HG03039 (cell line): Measurements from ENCODE around the gene GAA.
A peak's percentile ranks its signal among the peaks of the same experiment; 100 is the strongest.
"Not testable (repeated sequence)": the region's sequence is repeated elsewhere in the genome, so short reads cannot be mapped to it uniquely, and the experiment has no call there.

Source experiments
- ATAC-seq: cut with Tn5 transposase; IDR thresholded peaks from one replicate; pipeline ENCODE4 v1.9.1; 2021; ENCODE audit warnings: mild to moderate bottlenecking, moderate library complexity; ENCODE audit not compliant: unreplicated experiment

GAA gene

DNA sequence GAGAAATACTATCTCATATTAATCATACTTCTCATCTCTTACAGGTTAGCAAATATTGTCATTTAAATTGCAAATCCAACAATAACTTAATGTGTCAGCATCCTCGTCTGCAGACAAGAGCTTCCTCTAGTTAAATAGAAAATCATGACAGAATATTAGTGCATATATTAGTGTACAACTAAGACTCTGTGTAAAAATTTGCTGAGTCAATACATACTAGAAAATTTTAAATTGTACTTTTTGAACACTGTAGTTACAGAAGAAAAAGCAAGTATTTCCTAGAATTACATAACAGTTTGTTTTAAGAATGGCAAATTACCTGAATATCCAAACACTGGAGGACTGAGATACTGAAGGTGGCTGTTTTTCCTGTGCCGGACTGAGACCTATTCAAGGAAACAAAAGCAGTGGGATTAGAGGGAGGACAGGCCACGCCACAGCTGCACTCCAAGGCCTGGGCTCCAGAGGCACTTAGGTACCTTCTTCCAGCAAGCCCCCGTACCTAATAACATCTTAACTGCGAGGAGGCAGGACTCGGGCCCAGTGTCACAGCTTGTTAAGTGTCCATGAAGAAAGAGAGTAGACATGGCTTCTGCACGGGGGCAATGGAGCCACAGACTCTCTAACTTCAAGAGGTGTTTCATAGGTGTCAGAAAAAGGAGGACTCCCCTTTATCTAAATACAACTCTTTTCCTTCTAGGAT is 40.2 kb downstream of the GAA start:
- ATAC-seq, result no peak

GRCh38 chr17:80142929-80143328 is 41.5 kb downstream of the GAA start:
- ATAC-seq, result no peak

- ATAC-seq, result no peak
Observed at GRCh38 chr17:80145076-80146075, 44.0 kb downstream of the GAA start.

GRCh38 chr17:80146121-80147034 is 45.0 kb downstream of the GAA start:
- peak; percentile 19 for ATAC-seq

DNA sequence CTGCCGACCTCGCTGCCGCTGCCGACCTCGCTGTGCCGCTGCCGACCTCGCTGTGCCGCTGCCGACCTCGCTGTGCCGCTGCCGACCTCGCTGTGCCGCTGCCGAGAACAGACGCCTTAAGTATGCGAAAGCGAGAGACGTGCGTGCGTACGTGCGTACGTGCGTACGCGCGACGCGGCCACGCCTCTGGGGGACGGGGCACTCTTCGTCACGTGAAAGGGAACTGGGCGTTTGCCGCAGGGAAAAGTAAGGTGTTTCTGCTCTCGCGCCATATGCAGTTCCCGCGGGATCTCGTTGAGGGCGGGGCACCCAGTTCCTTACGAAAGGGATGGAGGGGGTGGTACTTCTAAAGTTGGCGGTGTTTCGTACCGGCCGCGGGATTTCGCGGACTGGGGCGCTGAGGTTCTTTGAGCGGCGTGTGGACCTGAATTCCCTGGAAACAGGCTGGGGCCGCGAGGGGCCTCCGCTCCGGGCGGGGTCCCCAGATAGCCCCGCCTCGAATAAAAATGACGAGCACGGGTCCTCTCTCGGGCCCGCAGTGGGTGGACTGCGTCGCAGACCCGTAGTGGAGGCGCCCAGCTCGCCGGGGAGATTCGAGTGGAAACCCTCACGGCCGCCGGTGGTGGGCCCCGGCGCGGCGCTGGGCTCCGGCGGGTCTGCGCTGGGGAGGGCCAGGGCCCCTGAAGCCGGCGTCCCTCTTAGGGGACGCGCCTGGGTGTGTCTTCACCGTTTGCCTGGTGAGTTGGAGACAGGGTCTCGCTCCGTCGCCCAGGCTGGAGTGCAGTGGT is 45.8 kb downstream of the GAA start, which contains the start of gene EIF4A3:
TSS of gene EIF4A3 (minus strand) at position 94 of the 788 bp plus-strand sequence. CDS start 167 bp downstream, outside the sequence.
- ATAC-seq, result peak; percentile 75

- no peak for ATAC-seq
Observed at GRCh38 chr17:80151333-80151732, 50.0 kb downstream of the GAA start.

DNA sequence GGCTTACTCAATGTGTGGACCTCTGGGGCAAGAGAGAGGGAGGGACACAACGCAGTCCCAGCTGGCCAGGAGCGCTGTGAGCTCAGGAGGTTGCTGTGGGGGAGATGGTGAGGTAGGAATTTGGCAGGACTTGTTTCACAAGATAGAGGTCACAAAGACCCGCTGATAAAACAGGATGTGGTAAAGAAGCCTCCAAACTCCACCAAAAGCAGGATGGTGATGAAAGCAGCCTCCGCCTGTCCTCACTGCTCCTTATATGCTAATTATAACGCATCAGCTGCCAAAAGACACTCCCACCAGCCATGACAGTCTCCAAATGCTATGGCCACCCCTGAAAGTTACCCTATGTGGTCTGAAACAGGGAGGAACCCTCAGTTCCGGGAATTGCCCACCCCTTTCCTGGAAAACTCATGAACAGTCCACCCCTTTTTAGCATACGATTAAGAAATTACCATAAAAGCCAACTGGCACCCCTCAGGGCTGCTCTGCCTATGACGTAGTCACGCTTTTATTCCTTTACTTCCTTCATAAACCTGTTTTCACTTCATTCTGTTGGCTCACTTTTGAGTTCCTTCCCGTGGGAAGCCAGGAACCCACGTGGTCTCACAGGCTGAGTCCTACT is 50.8 kb downstream of the GAA start:
- ATAC-seq, result no peak

- ATAC-seq, result no peak
Observed at GRCh38 chr17:80153004-80153403, 51.6 kb downstream of the GAA start.

DNA sequence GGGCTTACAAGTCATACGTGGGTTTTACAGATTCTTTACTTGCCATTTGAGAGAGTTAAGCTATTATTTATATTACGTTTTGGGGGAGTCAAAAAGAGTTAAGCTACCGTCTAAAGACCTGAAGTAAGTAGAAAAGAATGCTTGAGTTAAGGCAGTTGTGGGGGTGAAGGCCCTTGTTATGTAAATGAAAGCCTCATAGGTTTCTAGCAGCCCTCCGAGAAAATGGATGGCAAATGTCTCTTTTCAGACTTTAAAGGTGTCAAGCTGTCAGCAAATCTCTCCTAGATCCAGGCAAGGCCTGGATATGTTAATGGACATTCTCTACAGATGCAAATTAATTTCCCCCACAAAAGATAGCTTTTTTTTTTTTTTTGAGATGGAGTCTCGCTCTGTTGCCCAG is 52.8 kb downstream of the GAA start:
- ATAC-seq, result no peak

- ATAC-seq, result not testable (repeated sequence)
Observed at GRCh38 chr17:80155600-80155999, 54.2 kb downstream of the GAA start.

DNA sequence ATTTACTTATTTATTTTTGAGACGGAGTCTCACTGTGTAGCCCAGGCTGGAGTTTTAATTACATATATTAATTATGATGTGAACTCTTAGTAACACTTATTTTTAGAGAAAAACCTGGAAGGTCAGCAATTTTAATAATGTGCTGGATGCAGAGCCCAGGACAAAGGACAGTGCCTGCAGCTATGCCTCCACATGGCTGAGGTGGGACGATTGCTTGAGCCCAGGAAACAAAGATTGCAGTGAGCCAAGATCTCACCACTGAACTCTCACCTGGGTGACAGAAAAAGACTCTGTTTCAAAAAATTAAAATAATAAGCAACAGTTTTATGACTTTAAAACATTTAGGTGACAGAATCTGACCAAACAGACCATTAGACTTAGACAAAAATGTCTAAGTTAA is 57.5 kb downstream of the GAA start:
- ATAC-seq, result no peak

DNA sequence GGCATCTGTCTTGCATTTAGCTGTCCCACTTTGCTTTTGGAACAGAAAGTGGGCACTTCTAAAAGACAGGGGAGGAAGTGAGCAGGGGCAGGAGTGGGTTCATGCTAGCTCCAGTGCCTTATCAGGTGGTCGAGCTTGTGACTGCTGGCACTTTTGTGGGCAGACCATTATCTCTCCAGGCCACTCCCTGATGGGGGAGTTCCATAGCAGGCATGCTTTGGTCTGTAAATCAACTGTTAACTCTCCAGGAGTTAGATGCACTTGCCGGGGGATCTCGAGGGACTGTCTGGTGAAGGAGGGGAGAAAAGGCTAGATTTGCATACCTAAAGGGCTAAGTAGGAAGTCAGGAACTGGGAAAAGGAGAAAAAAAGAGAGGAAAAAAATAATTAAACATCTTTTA is 59.2 kb downstream of the GAA start:
- no peak for ATAC-seq

GRCh38 chr17:80163336-80163735 is 62.0 kb downstream of the GAA start:
- ATAC-seq, result no peak

- no peak for ATAC-seq
Observed at GRCh38 chr17:80164185-80164584, 62.8 kb downstream of the GAA start.

DNA sequence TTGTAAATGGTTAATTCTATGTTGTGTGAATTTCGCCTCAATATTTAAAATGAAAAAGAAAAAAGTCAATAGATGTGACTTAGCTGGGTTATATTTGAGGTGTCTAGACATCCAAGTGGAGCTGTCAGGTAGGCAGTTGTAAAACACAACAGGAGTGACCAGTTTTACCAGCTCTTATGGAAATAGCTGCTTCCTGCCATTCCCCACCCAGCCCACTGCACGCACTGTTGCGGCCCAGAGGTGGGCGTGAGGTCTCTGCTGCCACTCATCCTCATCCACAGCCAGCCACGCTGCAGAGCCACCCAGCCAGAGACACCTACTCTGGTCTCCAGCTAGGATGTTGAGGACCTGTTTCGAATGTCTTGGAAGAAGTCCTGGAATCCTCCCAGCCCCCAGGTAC is 65.1 kb downstream of the GAA start:
- no peak for ATAC-seq

DNA sequence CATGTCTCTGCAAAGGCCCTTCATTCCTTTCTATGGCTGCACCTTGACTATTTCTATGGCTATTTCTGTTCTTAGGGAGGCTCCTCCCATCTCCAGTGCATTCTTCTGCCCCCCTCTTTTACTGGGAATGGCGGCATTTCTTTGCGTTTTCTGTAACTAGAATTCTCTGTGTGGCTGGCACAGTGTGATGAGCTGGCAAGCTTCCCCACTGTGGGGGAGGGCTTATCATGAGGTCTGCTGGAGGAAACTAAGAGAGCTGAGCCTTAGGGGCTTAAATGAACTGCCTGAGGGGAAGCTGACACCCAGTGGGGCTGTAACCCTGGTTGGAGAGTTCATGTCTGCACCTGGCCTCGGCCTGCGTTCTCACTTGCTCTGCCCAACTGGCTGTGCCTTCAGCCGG is 67.0 kb downstream of the GAA start:
- no peak for ATAC-seq

- no peak for ATAC-seq
Observed at GRCh38 chr17:80169107-80169506, 67.7 kb downstream of the GAA start.
